Renal pelvis (tissue), 4 donors: ENCODE measurements around the gene KCNB1. TPM values are rescaled to one million over a fixed set of nuclear protein-coding genes. Genes with fewer than 3 reads are reported as not detected.
A peak's percentile ranks its signal among the peaks of the same experiment; 100 is the strongest.
"Not testable (repeated sequence)": the region's sequence is repeated elsewhere in the genome, so short reads cannot be mapped to it uniquely, and the experiment has no call there.

Experiments
- DNase-seq: peaks from one replicate; pipeline ENCODE4 v3.0.0-alpha.2; 2013
- polyA plus RNA-seq, 3 donors: library from polyadenylated mRNA; unstranded; fragments of 120-200 nt; gene quantifications; one replicate each; pipeline ENCODE4 v1.2.1, GENCODE V29; 2013; ENCODE audit not compliant: insufficient read length in 3 of 3

The KCNB1 gene
- polyA plus RNA-seq, 3 donors: 0.37 to 0.57 (median 0.50) TPM

GRCh38 chr20:49323622-49324238 is 158.7 kb downstream of the KCNB1 start:
- DNase-seq: peak; percentile 42

- DNase-seq: no peak
Observed at GRCh38 chr20:49320460-49320859, 162.0 kb downstream of the KCNB1 start.

- DNase-seq: no peak
Observed at GRCh38 chr20:49319208-49319809, 163.2 kb downstream of the KCNB1 start.

GRCh38 chr20:49318430-49319207 is 163.8 kb downstream of the KCNB1 start:
- no peak for DNase-seq

- DNase-seq: no peak
Observed at GRCh38 chr20:49318091-49318429, 164.4 kb downstream of the KCNB1 start.

- no peak for DNase-seq
Observed at GRCh38 chr20:49316704-49317103, 165.8 kb downstream of the KCNB1 start.

GRCh38 chr20:49315580-49315979 is 166.9 kb downstream of the KCNB1 start:
- no peak for DNase-seq

- not testable (repeated sequence) for DNase-seq
Observed at GRCh38 chr20:49314052-49314451, 168.4 kb downstream of the KCNB1 start.

Other genes with a start within 250 kb of the KCNB1 start
- gene ZNFX1, start 204.6 kb downstream of the KCNB1 start, polyA plus RNA-seq: 10 to 100 TPM; 14.3 to 17.5 (median 17.1) TPM
- gene PTGIS, start 85.5 kb upstream of the KCNB1 start, polyA plus RNA-seq: 10 to 100 TPM; 29.5 to 34.6 (median 32.9) TPM
- 10 to 100 TPM; 46.5 to 51.9 (median 48.3) TPM for gene B4GALT5, start 231.2 kb upstream of the KCNB1 start, polyA plus RNA-seq